GM12865 (cell line): ENCODE measurements around the gene RAB40A.
"Not testable (repeated sequence)": the region's sequence is repeated elsewhere in the genome, so short reads cannot be mapped to it uniquely, and the experiment has no call there.

Experiments
- DNase-seq: peaks from one replicate; pipeline ENCODE4 v3.0.0; 2010; ENCODE audit warnings: low read depth
- H3K4me3 ChIP-seq: 2 replicates; pipeline ENCODE4 v1.5.1; 2011; ENCODE audit warnings: mild to moderate bottlenecking, low read depth, low read length, control low read depth
- TF ChIP-seq, protein P1 (sequence below): IDR thresholded peaks from 2 replicates; pipeline ENCODE4 v1.5.1; 2011; ENCODE audit warnings: low read length, control low read depth, low read depth, inconsistent platforms; ENCODE audit not compliant: insufficient read depth; ENCODE audit errors: missing control alignments

RAB40A gene

DNA sequence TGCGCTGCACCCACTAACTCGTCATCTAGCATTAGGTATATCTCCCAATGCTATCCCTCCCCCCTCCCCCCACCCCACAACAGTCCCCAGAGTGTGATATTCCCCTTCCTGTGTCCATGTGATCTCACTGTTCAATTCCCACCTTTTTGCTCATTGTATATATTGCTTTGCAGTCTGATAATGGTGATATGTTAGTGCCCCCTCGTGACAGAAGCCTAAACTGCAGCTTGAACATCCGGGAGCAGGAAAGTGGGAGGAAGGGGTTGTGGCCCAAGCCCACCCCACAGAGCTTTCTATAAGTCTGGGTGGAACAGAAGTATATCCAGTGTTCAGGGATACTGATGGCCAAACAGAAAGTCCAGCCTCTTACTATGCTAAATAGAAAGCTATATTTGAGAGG lies 29.6 kb downstream of the RAB40A start:
- DNase-seq: peak; percentile 17
- H3K4me3 ChIP-seq: not testable (repeated sequence)
- TF ChIP-seq, protein P1, sequence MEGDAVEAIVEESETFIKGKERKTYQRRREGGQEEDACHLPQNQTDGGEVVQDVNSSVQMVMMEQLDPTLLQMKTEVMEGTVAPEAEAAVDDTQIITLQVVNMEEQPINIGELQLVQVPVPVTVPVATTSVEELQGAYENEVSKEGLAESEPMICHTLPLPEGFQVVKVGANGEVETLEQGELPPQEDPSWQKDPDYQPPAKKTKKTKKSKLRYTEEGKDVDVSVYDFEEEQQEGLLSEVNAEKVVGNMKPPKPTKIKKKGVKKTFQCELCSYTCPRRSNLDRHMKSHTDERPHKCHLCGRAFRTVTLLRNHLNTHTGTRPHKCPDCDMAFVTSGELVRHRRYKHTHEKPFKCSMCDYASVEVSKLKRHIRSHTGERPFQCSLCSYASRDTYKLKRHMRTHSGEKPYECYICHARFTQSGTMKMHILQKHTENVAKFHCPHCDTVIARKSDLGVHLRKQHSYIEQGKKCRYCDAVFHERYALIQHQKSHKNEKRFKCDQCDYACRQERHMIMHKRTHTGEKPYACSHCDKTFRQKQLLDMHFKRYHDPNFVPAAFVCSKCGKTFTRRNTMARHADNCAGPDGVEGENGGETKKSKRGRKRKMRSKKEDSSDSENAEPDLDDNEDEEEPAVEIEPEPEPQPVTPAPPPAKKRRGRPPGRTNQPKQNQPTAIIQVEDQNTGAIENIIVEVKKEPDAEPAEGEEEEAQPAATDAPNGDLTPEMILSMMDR: peak; percentile 45

DNA sequence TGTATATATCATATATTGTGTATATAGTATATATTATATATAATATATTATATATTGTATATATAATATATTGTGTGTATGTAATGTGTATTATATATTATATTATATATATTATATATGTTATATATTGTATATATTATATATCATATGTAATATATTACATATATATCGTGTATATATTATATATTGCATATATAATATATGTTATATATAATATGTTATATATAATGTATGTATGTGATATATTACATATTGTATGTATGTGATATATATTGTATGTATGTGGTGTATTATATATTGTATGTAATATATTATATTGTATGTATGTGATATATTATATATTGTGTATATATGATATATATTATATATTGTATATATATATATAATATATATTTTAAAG lies 30.5 kb downstream of the RAB40A start:
- H3K4me3 ChIP-seq: no peak overlapping the region
- TF ChIP-seq, protein P1: no peak
- no peak for DNase-seq

DNA sequence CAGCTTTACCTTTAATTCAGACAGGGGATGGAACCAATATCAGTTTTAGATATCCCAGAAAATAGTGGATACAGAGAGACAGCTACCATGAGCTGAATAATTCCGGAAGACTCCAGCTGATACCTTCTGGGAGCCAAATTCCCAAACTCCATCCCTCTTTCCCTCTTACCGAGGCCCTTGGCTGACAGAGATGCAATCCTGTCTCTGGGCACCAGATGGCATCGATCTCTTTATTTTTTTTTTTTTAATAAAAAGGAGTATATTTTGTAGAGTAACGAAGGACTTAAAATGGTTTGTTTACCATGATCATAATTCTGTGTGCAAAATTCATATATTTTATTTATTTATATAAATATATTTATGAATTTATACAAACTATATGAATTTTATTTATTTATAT lies 31.0 kb downstream of the RAB40A start:
- no peak for DNase-seq
- TF ChIP-seq, protein P1: no peak
- H3K4me3 ChIP-seq: no peak overlapping the region

DNA sequence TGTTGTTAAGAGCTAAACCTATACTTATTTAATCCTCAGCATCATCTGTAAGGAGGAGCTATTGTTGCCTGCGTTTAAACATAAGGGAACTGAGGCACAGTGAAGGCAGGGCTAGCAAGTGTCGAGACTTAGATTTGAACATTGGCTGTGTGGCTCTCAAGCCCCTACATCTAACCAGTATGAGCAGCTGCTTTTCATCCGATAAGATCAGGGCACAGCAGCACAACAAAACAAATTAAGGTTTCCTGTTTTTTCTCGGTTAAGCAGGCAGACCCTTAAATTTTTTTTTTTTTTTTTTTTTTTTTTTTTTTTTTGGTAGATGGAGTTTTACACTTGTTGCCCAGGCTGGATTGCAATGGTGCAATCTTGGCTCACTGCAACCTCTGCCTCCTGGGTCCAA lies 35.6 kb downstream of the RAB40A start:
- TF ChIP-seq, protein P1: no peak
- H3K4me3 ChIP-seq: no peak overlapping the region
- DNase-seq: no peak

DNA sequence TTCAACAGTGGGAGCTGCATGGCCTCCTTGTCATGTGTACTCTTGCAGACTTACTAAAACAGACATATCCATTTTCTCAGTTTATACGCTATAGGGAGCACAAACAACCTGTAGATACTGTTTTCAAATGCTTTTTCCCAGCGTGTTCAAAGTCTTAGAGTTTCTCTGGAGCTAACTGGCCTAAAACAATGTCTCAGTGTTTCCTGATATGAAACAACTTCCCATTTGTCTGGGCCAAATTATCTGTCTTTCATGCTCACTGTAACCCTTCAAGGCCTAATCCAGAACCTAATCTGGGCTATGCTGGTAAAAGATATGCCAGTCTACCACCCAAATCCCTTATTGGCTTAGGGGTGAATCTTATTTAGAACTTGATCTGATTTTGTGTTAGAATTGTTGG lies 38.8 kb downstream of the RAB40A start:
- TF ChIP-seq, protein P1: no peak
- DNase-seq: no peak
- H3K4me3 ChIP-seq: no peak overlapping the region

DNA sequence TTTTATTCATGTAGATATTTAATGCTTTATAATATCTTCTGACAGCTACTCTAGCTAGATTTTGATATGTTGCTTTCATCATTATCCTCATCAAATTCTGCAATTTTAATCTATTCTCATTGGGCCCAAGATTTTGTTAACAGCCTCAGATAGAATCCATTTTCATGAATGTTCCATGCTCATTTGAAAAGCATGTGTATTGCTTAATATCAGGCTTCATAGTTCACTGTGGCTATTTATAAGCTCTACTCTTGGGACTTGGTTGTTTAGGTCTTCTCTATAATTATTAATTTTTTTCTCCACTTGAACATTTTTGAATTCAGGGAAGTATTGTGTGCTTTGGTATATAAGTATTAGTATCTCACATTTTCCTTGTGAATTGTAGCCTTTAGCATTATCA lies 41.8 kb downstream of the RAB40A start:
- no peak for DNase-seq
- no peak overlapping the region for H3K4me3 ChIP-seq
- TF ChIP-seq, protein P1: no peak

DNA sequence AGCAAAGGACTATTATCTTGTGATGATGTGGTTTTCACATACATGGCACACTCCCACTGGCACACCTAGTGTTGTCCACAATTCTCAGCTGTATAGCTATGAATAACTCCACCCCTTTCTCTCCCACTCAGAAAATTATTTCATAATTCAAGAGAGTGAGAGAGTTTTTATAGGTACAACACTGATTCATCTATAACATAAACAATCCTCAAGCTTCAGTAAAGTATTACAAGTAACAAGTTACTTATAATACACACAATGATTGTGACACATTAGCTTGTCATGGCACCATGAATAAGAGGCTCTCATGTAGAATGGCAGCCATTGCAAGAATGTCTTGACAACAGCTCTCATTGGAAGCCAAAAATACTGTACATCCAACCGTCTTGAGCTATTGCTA lies 43.9 kb downstream of the RAB40A start:
- TF ChIP-seq, protein P1: no peak
- DNase-seq: no peak

DNA sequence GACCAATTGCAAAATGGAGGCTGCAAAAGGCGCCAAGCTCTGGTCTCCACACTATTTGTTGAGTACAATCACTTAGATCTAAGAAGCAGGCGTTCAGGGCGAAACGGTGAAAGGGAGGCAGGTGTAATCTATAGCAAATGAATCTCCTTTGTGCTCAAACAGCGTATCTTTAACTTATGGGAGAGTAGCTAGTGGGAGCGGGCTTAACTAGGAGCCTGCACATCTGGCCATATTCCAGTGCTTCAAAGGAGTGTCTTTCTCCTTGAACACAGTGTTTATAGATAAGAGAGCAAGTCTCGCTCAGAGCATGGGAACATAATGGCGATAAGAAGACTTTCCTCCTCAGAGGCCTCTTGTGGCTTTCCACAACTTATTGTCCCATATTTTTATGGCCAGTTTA lies 49.3 kb downstream of the RAB40A start:
- not testable (repeated sequence) for H3K4me3 ChIP-seq, DNase-seq

More for the DNA sequence above, 43.9 kb downstream of the RAB40A start:
- H3K4me3 ChIP-seq: no peak overlapping the region
